Stimulated activated CD8-positive, alpha-beta memory T cell treated with anti-CD3 and anti-CD28 coated beads, Interleukin-15, amount 100 ng/mL, for 24 hours (primary cell): ENCODE measurements around the gene TMBIM4.

Source experiments
- DNase-seq: peaks from one replicate; pipeline ENCODE4 v3.0.0-alpha.2; 2020; ENCODE audit warnings: low read depth

TMBIM4 gene

DNA sequence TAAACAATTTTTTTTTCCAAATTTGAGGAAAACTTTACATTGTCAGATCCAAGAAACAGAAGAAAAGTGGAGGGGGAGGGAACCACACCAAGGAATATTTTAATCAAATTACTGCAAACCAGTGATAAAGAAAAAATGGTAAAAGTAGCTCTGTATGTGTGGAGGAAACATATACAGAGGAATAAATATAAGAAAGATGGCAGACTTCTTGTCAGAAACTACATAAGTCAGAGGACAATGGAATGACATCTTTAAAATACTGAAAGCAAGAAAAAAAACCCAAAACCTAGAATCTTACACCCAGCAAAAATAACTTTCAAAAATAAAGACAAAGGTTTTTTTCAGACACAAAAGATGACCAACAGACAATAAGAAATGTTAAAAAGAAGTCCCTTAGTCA is 29.1 kb downstream of the TMBIM4 start:
- no peak for DNase-seq

DNA sequence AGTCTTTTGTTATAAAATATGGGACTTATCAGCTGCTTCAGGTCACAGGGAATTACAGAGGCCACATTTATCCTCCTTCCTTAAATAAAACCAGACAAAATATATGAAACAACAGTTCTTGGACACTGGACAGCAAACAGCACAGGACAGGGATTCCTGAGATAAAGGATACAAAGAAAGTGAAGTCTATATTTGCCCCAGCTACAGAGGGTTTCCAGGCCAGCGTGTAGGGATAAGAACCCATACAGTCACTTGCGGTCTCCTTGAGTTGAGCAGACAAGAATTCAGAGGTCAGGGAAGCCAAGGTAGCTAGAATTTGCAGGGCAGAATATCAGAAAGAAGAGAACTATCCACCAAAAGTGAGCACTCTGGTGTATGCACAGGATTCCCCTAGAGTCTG is 30.5 kb downstream of the TMBIM4 start:
- no peak for DNase-seq

DNA sequence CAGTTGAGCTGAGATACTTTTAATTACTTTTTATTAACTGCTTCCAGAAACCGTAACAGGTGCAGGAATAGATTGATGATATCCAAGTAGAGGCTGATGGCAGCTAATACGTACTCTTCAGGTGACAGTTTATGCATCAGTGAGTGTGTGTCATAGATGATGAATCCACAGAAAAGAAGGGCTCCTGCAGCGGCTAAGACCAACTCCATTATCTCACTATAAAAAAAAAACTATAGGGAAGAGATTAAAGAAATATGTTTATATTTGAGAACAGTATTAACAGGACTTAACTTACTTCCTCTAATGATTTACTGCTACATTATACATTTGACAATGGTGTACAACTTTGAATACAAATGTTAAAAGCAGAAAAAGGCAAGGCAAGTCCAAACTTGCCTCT is 31.9 kb downstream of the TMBIM4 start:
- no peak for DNase-seq

DNA sequence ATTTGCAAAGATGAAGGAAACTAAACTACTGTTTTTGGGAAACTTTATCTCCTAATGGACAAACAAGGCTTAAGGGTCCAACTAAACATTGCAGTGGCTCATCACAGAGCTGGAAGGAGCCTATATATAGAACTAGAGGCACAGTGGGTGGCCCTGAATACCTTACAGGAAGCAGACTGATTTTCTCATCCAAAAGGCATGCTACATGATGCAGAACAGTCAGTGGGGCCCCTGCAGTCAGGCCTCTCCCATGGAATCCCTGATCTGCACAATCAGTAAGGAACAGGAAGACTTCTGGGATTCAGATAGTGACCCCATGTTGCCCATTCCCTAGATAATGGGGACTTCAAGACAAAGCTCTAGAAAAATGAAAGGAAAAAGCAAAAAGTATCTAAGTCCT is 37.4 kb downstream of the TMBIM4 start:
- DNase-seq = no peak

DNA sequence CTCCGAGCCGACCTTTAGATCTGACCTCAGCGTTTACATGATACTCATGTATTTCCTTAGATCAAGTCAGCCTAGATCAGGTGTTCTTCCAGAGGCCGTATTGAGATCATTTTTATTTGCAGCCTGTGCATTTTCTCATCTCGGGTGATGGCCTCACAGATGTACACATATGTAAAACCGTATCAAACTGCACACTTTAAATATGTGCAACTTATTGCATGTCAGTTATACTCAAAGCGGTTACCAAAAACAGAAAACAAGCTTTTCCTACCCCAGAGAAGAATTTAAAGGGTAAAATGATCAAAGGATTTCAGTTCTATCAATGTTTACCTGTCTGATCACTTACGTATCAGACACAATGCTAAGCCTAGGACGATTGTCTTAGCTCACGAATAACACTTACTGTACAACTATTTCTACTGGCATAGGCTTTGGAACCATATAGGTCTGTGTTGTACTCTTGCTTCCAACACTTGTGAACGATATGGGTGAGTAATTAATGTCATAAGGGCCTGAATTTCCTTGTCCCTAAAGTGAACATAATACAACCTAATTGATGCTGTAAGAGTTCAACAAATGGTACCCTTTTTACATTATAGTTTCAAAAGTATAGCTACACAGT is 38.6 kb downstream of the TMBIM4 start:
- no peak for DNase-seq

DNA sequence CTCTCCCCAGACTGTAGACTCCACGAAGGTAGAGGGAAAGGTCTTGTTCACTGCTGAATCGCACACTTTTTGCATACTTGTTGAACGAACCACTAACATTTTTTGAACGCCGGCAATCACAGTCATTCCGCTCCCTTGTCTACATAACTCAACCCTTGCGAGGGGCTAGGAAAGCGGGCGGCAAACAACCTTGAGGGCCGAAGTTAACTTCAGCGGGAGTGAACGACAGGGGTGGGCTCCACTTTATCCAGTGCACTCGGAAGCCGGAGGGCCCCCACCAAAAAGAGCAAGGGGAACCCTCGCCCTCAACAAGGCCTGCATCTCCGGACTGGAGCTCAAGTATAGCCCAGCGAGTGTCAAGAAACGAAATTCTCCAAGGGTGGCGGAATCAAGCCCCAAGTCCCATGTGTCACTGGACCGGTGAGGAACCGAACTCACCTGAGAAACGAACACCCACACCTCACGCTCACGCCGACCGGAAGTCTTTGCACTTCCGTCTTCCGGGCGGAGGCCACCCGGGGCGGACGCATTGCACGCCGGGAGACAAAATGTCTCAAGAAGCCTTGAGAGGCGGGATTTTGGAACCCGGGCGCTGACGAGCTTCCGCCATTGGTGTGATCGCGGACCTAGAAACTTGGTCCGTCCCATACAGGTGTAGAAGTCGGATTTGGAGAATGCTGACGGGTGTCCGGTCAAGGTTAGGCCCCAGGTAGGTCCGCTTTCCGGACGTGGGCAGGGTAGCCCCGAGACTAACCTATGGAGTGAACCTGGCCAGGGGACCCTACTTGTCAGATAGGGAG is 39.3 kb downstream of the TMBIM4 start, which contains the start of gene LLPH:
TSS of gene LLPH (minus strand) at position 484 of the 800 bp plus-strand sequence. CDS start 1,644 bp downstream, outside the sequence.
- DNase-seq = peak; percentile 73

DNA sequence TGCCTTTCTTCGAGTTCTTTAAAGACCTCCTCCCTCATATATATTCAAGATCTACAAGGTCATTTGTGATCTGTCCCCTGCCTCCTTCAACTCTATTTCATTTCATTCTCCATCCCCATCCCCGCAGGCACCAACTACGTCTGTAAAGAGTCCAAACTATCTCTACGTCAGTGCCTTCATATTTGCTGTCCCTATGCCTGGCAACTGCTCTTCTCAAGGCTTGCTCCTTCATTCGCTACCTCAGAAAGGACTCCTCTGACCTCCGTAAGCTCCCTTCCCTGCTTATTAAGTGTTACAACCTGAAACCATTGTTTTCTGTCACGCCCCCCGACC is 39.9 kb downstream of the TMBIM4 start:
- no peak for DNase-seq

DNA sequence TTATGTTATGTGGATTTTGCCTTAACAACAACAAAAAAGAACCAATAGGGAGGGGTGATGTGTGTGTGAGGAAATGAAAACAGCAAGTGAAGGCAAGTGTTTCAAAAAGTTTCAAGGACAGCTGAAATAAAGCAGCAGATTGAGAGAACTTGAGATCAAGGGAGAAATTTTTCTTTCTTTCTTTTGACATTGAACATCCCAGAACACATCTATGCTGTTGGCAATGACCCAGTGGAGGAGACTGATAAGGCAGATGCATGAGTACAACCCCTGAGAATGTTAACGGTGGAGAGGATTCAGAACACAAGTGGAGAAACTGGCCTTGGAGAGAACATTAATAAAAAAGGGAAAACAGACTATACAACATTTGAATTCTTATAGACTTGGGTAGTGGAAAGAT is 42.1 kb downstream of the TMBIM4 start:
- no peak for DNase-seq

DNA sequence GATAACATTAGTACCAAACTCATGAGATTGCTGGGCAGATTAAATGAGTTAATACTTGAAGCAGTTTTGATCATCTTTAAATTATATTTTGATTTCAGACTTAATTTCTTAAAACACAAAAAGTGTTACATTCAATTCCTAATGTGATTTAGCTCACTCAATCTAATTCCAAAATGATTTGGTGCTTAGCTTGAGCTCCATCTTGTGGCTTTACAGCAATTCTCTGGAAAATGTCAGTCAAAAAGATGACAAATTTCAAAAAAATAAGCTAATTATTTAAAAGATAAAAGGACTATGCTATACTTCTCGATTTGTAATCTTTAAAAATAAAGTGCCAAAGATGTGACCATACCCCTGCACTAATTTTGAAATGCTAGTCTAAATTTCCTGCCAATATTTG is 49.3 kb downstream of the TMBIM4 start:
- DNase-seq = no peak

DNA sequence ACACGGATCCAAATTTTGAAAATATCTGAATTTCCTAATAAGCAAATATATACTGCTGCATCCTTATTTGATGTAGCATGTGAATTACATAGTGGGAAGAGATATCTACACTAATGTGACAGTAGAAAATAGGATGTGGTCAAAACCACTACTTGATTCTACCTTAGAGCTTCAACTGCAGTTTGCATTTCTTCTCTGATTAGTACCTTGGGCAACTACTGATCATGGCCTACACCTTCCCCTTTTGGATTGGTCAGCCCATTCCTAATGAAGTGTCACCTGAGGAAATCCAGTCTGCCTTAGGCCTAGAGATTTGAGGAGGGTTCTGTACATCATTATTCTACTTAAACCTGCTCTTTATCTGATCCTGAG is 49.9 kb downstream of the TMBIM4 start:
- DNase-seq = no peak

DNA sequence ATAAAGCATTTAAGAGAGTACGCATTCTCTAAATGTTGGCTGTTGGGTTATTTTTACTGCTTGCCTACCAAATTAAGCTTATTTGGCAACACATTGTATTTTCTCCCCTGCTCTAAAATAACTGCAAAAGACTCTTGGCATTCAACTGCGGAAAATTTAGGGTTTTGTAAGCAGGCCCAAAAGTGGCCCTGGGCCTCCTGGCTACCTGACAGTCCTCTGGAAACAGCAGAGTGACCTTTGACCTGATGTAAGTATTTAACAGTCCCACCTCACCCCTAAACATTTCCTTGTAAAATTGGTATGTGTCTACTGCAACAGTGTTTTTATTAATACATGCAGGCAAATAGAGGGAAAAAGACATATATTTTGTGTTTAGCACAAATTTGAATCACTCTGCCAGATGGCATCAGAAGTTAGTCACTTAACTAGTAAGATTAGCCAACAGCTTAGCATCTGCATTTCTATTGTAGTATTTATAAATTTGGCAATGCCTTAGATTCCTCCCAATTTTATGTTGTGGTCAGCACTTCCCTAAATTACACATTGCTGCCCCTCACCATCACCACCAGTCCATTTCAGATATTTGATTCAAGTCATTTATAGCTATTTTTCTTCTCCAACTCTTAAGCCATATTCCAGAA is 50.4 kb downstream of the TMBIM4 start:
- no peak for DNase-seq

DNA sequence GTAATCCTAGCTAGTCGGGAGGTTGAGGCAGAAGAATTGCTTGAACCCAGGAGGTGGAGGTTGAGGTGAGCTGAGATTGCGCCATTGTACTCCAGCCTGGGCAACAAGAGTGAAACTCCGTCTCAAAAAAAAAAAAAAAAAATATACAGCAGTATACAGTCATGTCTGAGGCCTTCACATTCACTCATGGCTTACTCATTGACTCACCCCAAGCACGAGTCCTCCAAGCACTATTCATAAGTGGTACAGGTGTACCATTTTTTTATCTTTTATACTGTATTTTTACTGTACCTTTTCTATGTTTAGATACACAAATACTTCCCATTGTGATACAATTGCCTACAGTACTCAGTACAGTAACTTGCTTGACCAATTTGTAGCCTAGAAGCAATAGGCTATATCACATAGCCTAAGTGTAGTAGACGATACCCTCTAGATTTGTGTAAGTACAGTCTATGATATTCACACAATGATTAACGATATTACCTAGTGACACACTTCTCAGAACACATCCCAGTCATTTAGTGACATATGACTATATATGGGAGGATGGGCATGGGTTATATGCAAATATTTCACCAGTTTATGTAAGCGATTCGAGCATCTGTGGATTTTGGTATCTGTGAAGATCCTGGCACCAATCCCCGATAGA is 51.4 kb downstream of the TMBIM4 start:
- DNase-seq = no peak

DNA sequence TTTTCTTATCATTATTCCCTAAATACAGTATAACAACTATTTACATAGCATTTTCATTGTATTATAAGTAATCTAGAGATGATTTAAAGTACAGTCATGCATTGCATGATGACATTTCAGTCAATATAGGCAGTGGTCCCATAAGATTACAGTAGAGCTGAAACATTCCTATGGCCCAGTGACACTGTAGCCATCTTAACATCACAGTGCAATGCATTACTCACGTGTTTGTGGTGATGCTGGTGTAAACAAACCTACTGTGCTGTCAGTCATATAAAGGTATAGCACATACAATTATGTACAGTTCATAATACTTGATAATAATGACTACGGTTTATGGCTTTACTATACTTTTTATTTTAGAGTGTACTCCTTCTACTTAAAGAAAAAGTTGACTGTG is 52.6 kb downstream of the TMBIM4 start:
- DNase-seq = no peak

DNA sequence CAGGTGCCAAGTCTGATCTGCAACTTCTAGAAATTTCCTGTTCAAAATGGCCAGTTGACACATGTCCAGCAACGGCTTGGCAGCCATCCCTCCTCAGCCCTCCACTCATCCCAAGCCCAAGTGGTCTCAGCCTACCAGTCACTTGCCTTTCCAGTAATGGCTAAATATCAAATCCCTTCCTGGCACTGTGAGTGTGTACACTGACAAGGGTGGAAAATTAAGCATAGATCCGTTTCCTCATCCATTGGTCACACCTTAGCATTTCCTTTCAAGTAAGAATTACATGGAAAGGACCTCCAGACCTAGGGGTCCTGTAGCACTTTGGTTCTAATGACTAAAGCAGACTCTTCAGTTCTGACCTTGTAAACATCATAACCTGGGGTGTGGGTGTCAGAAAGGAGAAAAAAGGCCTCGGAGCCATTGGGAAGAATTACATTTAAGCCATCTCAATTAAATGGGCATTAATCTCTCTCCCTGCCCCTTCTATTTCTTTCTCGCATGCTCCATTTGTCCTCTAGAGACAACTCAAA is 54.7 kb downstream of the TMBIM4 start:
- DNase-seq = no peak

DNA sequence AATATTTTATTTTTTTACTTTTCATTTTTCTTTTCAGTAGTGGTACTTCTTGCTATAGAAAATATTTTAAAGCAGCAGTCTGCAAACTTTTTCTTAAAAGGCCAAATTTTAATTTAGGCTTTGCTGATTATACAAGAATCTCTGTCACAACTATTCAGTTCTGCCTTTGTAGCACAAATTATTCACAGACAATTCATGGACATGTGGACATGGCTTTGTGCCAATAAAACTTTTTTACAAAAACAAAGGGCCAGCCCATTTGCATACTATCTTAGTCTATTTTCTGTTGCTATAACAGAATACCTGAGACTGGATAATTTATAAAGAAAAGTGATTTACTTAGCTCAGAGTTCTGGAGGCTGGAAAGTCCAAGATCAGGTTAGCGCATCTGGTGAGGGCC is 56.3 kb downstream of the TMBIM4 start:
- DNase-seq = no peak

DNA sequence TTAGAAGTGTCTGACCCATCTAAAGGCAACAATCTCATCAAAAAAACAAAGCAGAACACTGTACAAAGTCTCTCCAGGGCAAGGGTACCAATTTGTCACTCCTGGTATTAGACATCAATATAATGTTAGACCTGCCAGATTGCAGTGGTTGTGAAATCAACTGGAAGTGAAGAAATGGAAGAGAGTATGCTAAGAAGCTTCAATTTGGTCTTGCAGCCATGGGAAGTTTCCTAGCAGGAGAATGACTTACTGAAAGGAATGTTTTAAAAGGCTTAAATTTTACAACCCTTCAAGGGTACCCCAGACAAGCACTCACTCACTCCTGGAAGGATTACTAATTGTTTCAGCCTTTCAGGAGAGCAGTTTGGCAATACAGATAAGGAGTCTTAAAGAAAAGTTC is 58.2 kb downstream of the TMBIM4 start:
- DNase-seq = no peak

DNA sequence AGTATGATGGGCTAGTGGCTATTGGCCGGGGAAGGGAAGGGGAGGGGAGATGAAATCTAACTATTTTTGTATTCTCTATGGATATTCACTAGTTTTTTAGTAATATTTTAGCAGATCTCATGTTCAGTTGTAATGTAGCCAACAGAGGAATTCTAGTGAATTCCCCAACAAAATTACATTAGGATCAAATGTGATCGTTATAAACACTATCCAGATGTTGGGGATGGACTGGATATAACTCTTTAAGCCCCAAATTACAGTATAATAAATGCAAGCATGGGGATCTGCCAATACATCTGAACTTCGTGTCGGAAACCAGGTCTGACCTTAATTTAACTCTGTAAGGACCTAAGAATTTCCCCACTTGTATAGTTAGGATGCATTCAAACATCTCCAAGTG is 60.7 kb downstream of the TMBIM4 start:
- no peak for DNase-seq

DNA sequence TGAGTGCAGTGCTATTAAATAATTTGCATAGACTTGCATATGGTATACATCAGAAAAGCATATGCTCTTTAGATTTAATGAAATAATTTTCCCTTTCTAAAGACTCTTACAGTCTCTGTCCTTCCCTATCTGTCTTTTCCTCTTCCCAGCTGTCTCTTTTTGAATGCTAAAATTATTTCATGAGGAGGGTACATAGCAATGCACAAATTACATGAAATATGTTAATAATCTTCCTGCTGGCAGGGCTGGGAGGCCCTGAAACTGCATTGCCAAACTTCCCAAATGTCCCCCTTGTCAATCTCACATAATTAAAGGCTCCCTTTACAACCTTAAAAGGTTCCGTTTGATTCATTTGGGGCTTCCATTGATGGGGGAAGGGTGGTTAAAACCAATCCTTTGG is 61.4 kb downstream of the TMBIM4 start:
- no peak for DNase-seq

DNA sequence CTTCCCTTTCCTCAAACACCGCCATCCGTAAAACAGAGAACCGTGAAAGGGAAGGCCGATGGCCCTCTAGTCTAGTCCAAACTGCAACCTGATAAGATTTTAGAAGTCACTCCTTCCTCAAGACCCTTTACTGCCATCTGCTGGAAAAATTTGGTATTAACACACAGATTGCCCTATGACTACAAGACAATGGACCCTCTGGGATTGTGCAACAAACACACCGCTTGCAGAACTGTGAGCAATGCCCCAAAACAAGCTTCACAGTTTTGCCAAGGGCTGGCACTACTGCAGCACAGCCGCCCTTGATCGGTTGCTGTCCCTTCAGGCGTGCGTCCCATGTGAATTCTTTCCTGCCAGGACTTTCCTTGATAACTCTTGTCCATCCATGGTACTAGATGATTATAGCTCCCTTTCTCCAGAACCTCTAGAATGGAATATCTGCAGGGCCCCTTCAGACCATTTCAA is 62.3 kb downstream of the TMBIM4 start:
- no peak for DNase-seq

DNA sequence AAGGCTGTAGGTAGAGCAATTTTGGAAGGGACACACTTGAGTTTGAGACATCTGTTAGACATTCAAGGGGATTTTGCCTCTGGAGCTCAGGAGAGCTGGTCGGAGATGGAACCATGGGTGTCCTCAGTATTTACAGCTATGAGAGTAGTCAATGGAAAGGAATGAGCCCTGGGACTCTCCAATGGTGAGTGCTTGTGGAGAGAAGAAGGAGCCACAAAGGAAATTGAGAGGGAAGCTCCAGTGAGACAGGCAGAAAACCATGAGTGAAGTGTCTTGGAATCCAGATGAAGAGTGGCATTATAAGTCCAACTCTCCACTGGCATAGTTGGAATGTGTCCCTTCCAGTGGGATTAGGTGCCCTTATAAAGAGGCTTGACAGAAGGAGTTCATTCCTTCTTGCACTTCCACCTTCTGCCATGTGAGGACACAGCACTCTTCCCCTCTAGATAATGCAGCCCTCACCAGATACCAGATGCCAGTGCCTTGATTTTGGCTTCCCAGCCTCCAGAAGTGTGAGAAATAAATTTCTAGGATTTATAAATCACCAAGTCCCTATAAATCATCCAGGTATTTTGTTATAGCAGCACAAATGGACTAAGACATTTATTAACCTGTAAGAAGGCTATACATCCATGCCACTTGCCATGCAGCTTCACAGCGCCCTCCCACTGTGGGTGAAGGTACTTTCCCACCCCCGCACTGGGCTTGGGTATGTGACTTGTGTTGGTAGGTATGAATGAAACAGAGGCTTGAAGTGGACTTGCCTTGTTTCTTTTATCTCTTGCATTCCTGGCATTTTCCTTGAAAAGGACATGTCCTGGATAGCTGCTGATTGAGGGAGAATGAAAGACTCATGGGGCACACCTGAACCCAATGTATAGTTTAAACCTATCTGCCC is 66.5 kb downstream of the TMBIM4 start:
- DNase-seq = no peak

DNA sequence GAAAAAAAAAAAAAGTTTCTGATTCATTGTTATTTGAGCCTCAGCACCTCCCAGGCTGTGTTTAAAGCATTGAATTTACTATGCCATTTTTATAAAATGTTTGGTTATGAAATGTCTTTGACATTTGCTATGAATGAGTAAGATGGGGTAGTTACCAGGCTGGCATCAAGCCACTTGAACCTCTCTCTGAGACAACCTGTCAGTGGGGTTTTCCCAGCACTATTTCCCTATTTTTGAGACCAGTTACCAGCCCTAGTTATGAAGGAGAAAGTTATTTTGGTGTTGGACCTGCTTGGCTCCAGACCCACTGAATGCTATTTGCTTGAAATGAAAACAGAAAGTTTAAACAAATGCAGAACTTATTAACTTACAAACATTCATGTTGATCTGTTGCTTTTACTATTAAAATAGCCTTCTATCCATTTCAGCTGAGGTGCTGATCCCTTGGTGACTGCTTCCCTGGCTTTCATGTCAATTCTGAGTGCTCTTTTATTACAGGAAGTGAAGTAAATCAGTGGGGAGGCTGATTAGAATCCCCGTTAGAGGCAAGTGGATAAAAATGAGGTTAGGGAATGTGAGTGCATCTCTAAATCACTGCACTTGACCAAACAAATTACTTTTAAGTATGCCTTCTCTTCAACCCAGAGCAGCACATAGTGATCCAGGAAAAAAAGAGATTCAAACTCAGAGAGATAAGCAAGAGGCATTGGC is 77.1 kb downstream of the TMBIM4 start:
- DNase-seq = no peak
